GM23248 (cell line): ENCODE data around the gene ADAMTSL1. TPM values are rescaled to one million over a fixed set of nuclear protein-coding genes. Genes with fewer than 3 reads are reported as not detected.

Source experiments
- DNase-seq: peaks from one replicate; pipeline ENCODE4 v3.0.0-alpha.2; 2015
- H2AFZ ChIP-seq: fragments of 200-600 bp; sonication (generic); 2 replicates; pipeline ENCODE4 v1.6.1; 2016; ENCODE audit warnings: antibody characterized with exemption
- H3F3A ChIP-seq: fragments of 200-600 bp; sonication (generic); 2 replicates; pipeline ENCODE4 v1.6.1; 2016; ENCODE audit warnings: mild to moderate bottlenecking, antibody characterized with exemption, mixed run types; ENCODE audit not compliant: insufficient read depth
- H3K27ac ChIP-seq: fragments of 200-600 bp; sonication (generic); 2 replicates; pipeline ENCODE4 v1.5.1; 2016; ENCODE audit warnings: mild to moderate bottlenecking
- H3K27me3 ChIP-seq: fragments of 200-600 bp; sonication (generic); replicated peaks from 2 replicates; pipeline ENCODE4 v1.6.1; 2016; ENCODE audit warnings: mild to moderate bottlenecking; ENCODE audit not compliant: insufficient read depth
- H3K36me3 ChIP-seq: fragments of 200-600 bp; sonication (generic); 2 replicates; pipeline ENCODE4 v1.6.1; 2016; ENCODE audit warnings: low read depth, mild to moderate bottlenecking
- H3K4me1 ChIP-seq: fragments of 200-600 bp; sonication (generic); 2 replicates; pipeline ENCODE4 v1.6.1; 2016; ENCODE audit warnings: mild to moderate bottlenecking; ENCODE audit not compliant: insufficient read depth
- H3K4me2 ChIP-seq: fragments of 200-600 bp; sonication (generic); one replicate; pipeline ENCODE4 v1.6.1; 2016; ENCODE audit warnings: mild to moderate bottlenecking; ENCODE audit not compliant: unreplicated experiment
- H3K4me3 ChIP-seq: fragments of 200-600 bp; sonication (generic); 2 replicates; pipeline ENCODE4 v1.5.1; 2016; ENCODE audit warnings: mild to moderate bottlenecking
- H3K79me2 ChIP-seq: fragments of 200-600 bp; sonication (generic); 2 replicates; pipeline ENCODE4 v1.6.1; 2016; ENCODE audit warnings: mild to moderate bottlenecking; ENCODE audit not compliant: insufficient read depth
- H3K9ac ChIP-seq: fragments of 200-600 bp; sonication (generic); 2 replicates; pipeline ENCODE4 v1.6.1; 2016; ENCODE audit warnings: mild to moderate bottlenecking
- H3K9me2 ChIP-seq: fragments of 200-600 bp; sonication (generic); 2 replicates; pipeline ENCODE4 v1.6.1; 2016; ENCODE audit warnings: mixed run types, mild to moderate bottlenecking, moderate library complexity; ENCODE audit not compliant: insufficient read depth
- H3K9me3 ChIP-seq: fragments of 200-600 bp; sonication (generic); one replicate; pipeline ENCODE4 v1.6.1; 2017; ENCODE audit warnings: low read depth
- H4K20me1 ChIP-seq: fragments of 200-600 bp; sonication (generic); 2 replicates; pipeline ENCODE4 v1.6.0; 2016; ENCODE audit not compliant: insufficient read depth
- EZH2 ChIP-seq: fragments of 200-600 bp; sonication (generic); IDR thresholded peaks from 2 replicates; pipeline ENCODE4 v1.6.1; 2018; ENCODE audit warnings: antibody characterized with exemption, mild to moderate bottlenecking; ENCODE audit not compliant: insufficient read depth, poor library complexity, severe bottlenecking
- EZH2phosphoT487 ChIP-seq: fragments of 200-600 bp; sonication (generic); IDR thresholded peaks from 2 replicates; pipeline ENCODE4 v1.6.1; 2018; ENCODE audit warnings: antibody characterized with exemption, moderate library complexity, mild to moderate bottlenecking, low read depth; ENCODE audit not compliant: insufficient read depth
- WGBS, 2 experiments: methylation state at CpG; one replicate each; pipeline ENCODE4 v1.1.6; 2015 to 2017; ENCODE audit warnings: low lambda C conversion rate in 2 of 2, low coverage in 1 of 2; ENCODE audit errors: missing lambda C conversion rate in 2 of 2; 5-methylcytosine and 5-hydroxymethylcytosine counted together
- in situ Hi-C: fragments of 300-500 bp; cut with MboI; formaldehyde crosslinking; loops from 2 replicates; pipeline ENCODE4 v1.15.0; 2020
- polyA plus RNA-seq: library from polyadenylated mRNA; unstranded; fragments of >200 nt; fragmentation: Nextera tagmentation; extraction: Ambion mirVana; gene quantifications from 2 replicates; pipeline ENCODE4 v1.2.1, GENCODE V29; 2016
- total RNA-seq: library from RNA; depleted of rRNA; stranded (reverse); fragments of >200 nt; shearing (Covaris generic); gene quantifications from 2 replicates; pipeline ENCODE4 v1.2.3, GENCODE V29; 2014

ADAMTSL1 gene
- total and polyA plus RNA-seq, 2 experiments from 2014 or later: 77.0 to 273 TPM

GRCh38 chr9:18799428-18799827, 325.5 kb downstream of the ADAMTSL1 start:
- Histone ChIP-seq H2AFZ (no peak overlapping the region), H3K4me2 (peak overlapping the region; percentile 10), H3K27ac (peak overlapping the region; percentile 95), H3K36me3 (peaks cover 62% of the 10 kb centered on the region), H3K4me1 (peaks cover 46% of the 10 kb centered on the region), H4K20me1 (0 out of 2 replicates have a peak, but pooled peaks cover 4% of the 10 kb centered on the region), H3K27me3 (no peaks in the 10 kb centered on the region), H3K9me2 (no peaks in the 10 kb centered on the region), H3K4me3 (no peak overlapping the region), H3F3A (peaks cover 90% of the 10 kb centered on the region), H3K9ac (peak overlapping the region; percentile 64), H3K79me2 (peaks cover 40% of the 10 kb centered on the region), H3K9me3 (no peaks in the 10 kb centered on the region)
- DNase-seq: peak; percentile 72
- 30 to 34% methylated on average over 2 of the region's 2 CpGs for WGBS, 2 experiments
- TF ChIP-seq EZH2phosphoT487: no peak
- TF ChIP-seq EZH2: no peak
- in situ Hi-C loops: no loop called here

DNA sequence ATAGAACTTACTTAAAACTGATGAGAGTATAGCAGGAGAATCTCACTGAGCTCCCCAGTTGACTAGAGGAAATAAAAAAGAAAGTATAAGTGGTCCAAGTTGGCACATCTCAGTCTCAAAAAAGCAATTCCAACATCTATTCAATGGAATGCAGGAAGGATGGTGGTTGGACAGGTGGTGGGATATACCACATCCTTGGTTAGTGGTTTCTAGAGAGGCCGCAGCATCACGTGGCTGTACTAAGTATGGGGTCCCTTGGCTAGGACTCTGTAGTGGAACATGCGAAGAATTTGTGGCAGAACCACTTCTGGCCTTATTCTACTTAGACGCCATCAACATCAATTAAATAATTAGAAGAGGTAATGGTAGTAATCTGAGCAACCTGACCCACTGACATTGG, 326.6 kb downstream of the ADAMTSL1 start:
- Histone ChIP-seq H3K9ac (no peak overlapping the region), H3K4me3 (no peak overlapping the region), H3K27ac (peak overlapping the region; percentile 95; the same call in 1 of the 2 replicates), H3K9me2 (no peaks in the 10 kb centered on the region), H3K4me2 (no peak overlapping the region), H3F3A (peaks cover 92% of the 10 kb centered on the region), H3K36me3 (peaks cover 65% of the 10 kb centered on the region), H4K20me1 (0 out of 2 replicates have a peak, but pooled peaks cover 4% of the 10 kb centered on the region), H2AFZ (no peak overlapping the region), H3K27me3 (no peaks in the 10 kb centered on the region), H3K4me1 (peaks cover 43% of the 10 kb centered on the region), H3K79me2 (peaks cover 51% of the 10 kb centered on the region), H3K9me3 (no peaks in the 10 kb centered on the region)
- DNase-seq: no peak
- TF ChIP-seq EZH2phosphoT487 (no peak), EZH2 (no peak)
- in situ Hi-C loops: no loop called here
- WGBS, 2 experiments: 88 to 91% methylated on average over 4 of the region's 4 CpGs

DNA sequence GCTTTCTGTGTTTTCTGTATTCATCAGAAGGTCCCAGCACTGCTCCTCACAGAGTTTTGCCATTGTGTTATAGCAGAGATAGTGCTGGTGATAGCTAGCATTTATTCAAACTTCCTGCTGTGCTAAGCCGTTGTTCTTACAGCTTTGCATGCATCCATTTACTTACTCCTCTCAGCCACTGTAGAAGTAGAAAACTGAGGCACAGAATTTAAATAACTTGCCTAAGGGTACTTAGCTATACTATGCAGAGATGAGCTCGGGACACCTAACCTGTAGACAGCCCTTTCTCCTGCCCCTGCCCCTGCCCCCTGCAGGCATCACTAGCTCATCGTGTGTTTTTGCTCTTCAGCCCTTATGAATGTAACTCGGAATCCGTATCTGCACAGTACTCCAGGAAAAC, 331.4 kb downstream of the ADAMTSL1 start:
- H3K9ac ChIP-seq: no peak overlapping the region
- H4K20me1 ChIP-seq: 0 out of 2 replicates have a peak, but pooled peaks cover 4% of the 10 kb centered on the region
- in situ Hi-C loops: no loop called here
- H3K4me1 ChIP-seq: no peaks in the 10 kb centered on the region
- DNase-seq: no peak
- H3F3A ChIP-seq: peaks cover 56% of the 10 kb centered on the region
- TF ChIP-seq EZH2phosphoT487 (no peak), EZH2 (no peak)
- H3K27me3 ChIP-seq: no peaks in the 10 kb centered on the region
- H3K9me3 ChIP-seq: no peaks in the 10 kb centered on the region
- H2AFZ ChIP-seq: no peak overlapping the region
- 95% methylated on average over 5 of the region's 5 CpGs for WGBS, 2 experiments
- peaks cover 93% of the 10 kb centered on the region for H3K79me2 ChIP-seq
- no peak overlapping the region for H3K4me3 ChIP-seq
- H3K27ac ChIP-seq: no peak overlapping the region
- no peak overlapping the region for H3K4me2 ChIP-seq
- H3K36me3 ChIP-seq: peaks cover 67% of the 10 kb centered on the region
- H3K9me2 ChIP-seq: no peaks in the 10 kb centered on the region

GRCh38 chr9:18806232-18807080, 332.5 kb downstream of the ADAMTSL1 start:
- Histone ChIP-seq H3K27me3 (no peaks in the 10 kb centered on the region), H3K9me3 (no peaks in the 10 kb centered on the region), H3K9ac (no peak overlapping the region), H3K4me2 (no peak overlapping the region), H2AFZ (no peak overlapping the region), H3K4me3 (no peak overlapping the region), H3K9me2 (no peaks in the 10 kb centered on the region), H3K4me1 (no peaks in the 10 kb centered on the region), H3F3A (peaks cover 45% of the 10 kb centered on the region), H3K27ac (no peak overlapping the region), H3K36me3 (peaks cover 62% of the 10 kb centered on the region), H4K20me1 (0 out of 2 replicates have a peak, but pooled peaks cover 4% of the 10 kb centered on the region), H3K79me2 (peaks cover 90% of the 10 kb centered on the region)
- no peak for DNase-seq
- TF ChIP-seq EZH2phosphoT487: no peak
- TF ChIP-seq EZH2: no peak
- in situ Hi-C loops: no loop called here
- WGBS, 2 experiments: 92 to 93% methylated on average over 6 of the region's 6 CpGs
